Upper lobe of left lung (tissue), 4 donors: ENCODE results near the gene IL1RAPL2.

ENCODE experiments used
- EP300 ChIP-seq, 4 donors: sonication (generic); formaldehyde crosslinking; IDR thresholded peaks; one replicate each; pipeline ENCODE4 v1.5.1; 2017; ENCODE audit warnings: antibody characterized with exemption in 4 of 4, control low read depth in 2 of 4
- POLR2A ChIP-seq, 4 donors: fragments of 450-650 bp; IDR thresholded peaks; one replicate each; pipeline ENCODE4 v1.5.1; 2016 to 2017; ENCODE audit warnings: antibody characterized with exemption in 4 of 4, mild to moderate bottlenecking in 2 of 4
- POLR2AphosphoS5 ChIP-seq, 2 donors: sonication (generic); formaldehyde crosslinking; IDR thresholded peaks; one replicate each; pipeline ENCODE4 v1.5.1; 2017; ENCODE audit warnings: antibody characterized with exemption in 2 of 2
- TF ChIP-seq, protein P1 (sequence below), 6 experiments: fragments of 450-650 bp in 4 of 6; fragments of 200-600 bp in 2 of 6; sonication (generic) in 2 of 6; IDR thresholded peaks; one replicate each; pipeline ENCODE4 v1.5.1; 2016 to 2019; ENCODE audit warnings: antibody characterized with exemption in 6 of 6

DNA sequence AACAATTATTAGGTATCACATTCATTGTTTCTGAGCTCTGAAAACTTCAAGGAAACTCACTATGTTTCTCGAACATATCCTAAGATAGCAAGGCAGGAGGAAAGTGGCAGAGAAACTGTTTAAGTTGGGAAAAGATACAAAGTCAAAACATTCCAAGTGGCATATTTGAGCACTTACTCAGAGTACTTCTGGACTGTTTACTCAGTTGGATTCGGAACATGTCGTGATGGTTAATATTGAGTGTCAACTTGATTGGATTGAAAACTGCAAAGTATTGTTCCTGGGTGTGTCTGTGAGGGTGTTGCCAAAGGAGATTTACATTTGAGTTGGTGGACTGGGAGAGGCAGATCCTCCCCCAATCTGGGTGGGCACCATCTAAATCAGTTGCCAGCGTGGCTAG lies 298.3 kb downstream of the IL1RAPL2 start:
- TF ChIP-seq, protein P1, sequence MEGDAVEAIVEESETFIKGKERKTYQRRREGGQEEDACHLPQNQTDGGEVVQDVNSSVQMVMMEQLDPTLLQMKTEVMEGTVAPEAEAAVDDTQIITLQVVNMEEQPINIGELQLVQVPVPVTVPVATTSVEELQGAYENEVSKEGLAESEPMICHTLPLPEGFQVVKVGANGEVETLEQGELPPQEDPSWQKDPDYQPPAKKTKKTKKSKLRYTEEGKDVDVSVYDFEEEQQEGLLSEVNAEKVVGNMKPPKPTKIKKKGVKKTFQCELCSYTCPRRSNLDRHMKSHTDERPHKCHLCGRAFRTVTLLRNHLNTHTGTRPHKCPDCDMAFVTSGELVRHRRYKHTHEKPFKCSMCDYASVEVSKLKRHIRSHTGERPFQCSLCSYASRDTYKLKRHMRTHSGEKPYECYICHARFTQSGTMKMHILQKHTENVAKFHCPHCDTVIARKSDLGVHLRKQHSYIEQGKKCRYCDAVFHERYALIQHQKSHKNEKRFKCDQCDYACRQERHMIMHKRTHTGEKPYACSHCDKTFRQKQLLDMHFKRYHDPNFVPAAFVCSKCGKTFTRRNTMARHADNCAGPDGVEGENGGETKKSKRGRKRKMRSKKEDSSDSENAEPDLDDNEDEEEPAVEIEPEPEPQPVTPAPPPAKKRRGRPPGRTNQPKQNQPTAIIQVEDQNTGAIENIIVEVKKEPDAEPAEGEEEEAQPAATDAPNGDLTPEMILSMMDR (IDR thresholded peaks at IDR 0.05): no peak
- TF ChIP-seq POLR2AphosphoS5 (IDR thresholded peaks at IDR 0.05): no peak
- TF ChIP-seq POLR2A (IDR thresholded peaks at IDR 0.05): no peak
- TF ChIP-seq EP300 (IDR thresholded peaks at IDR 0.05): no peak
